Endothelial cell of umbilical vein (primary cell): ENCODE measurements around the gene COL4A1. TPM values are rescaled to one million over a fixed set of nuclear protein-coding genes. Genes with fewer than 3 reads are reported as not detected.

ENCODE experiments used
- BruUV-seq: library from RNA; stranded (reverse); fragments of 400-500 nt; replicated peaks from 2 replicates; lab custom pipeline; 2021; lab: Mats Ljungman, UMichigan
- CTCF ChIA-PET: fragments of 300-600, 350-600 bp; sonication (Branson Sonifier 250); formaldehyde crosslinking; loops from one replicate; lab custom pipeline; 2021; ENCODE audit warnings: antibody characterized with exemption, inconsistent platforms; lab: Charles Lee
- POLR2A ChIA-PET: fragments of 300-600, 350-600 bp; sonication (Branson Sonifier 250); formaldehyde crosslinking; loops from one replicate; lab custom pipeline; 2021; ENCODE audit warnings: antibody characterized with exemption, inconsistent platforms; lab: Charles Lee
- DNase-seq: peaks from one replicate; pipeline ENCODE4 v3.0.0-alpha.2; 2011; ENCODE audit warnings: low read depth, low spot score
- FAIRE-seq: peaks from 2 replicates; lab custom pipeline; 2011; peaks lifted over from hg19 to GRCh38; lab: Jason Lieb, UNC
- H2AFZ ChIP-seq: 2 replicates; pipeline ENCODE4 v1.6.0; 2012; ENCODE audit warnings: low read depth, low read length, control low read depth, inconsistent platforms
- H3K27ac ChIP-seq: 2 replicates; pipeline ENCODE4 v1.5.1; 2011; ENCODE audit warnings: low read depth, mild to moderate bottlenecking, control low read depth, low read length, moderate library complexity; ENCODE audit not compliant: insufficient read depth
- H3K27me3 ChIP-seq, 2 experiments: 2 replicates each; pipeline versions ENCODE4 v1.6.0 to v1.6.1; 2011; ENCODE audit warnings: low read length in 2 of 2, mixed read lengths in 1 of 2; ENCODE audit not compliant: control insufficient read depth in 2 of 2, insufficient read depth in 2 of 2
- H3K36me3 ChIP-seq, 2 experiments: 2 replicates in 1 of 2; 3 replicates in 1 of 2; pipeline ENCODE4 v1.5.1; 2011; ENCODE audit warnings: low read length in 2 of 2, mild to moderate bottlenecking in 1 of 2, moderate library complexity in 1 of 2; ENCODE audit not compliant: control insufficient read depth in 2 of 2, insufficient read depth in 2 of 2; ENCODE audit errors: extremely low read depth in 1 of 2
- H3K4me1 ChIP-seq: 3 replicates; pipeline ENCODE4 v1.5.1; 2011; ENCODE audit warnings: mild to moderate bottlenecking, low read length; ENCODE audit not compliant: control insufficient read depth, insufficient read depth; ENCODE audit errors: extremely low read depth
- H3K4me2 ChIP-seq: 2 replicates; pipeline ENCODE4 v1.6.1; 2011; ENCODE audit warnings: low read length, control low read depth, mixed read lengths; ENCODE audit not compliant: insufficient read depth
- H3K4me3 ChIP-seq, 3 experiments: fragments of 200-600 bp in 1 of 3; sonication (generic), shearing (Covaris generic) in 1 of 3; replicated peaks in 1 of 3; 2 replicates each; pipeline ENCODE4 v1.5.1; 2011 to 2016; ENCODE audit warnings: control low read depth in 3 of 3, low read length in 3 of 3, mild to moderate bottlenecking in 2 of 3, inconsistent platforms in 1 of 3, low read depth in 1 of 3, moderate library complexity in 1 of 3; ENCODE audit not compliant: insufficient read depth in 1 of 3
- H3K79me2 ChIP-seq: 2 replicates; pipeline ENCODE4 v1.6.0; 2012; ENCODE audit warnings: low read length, inconsistent platforms; ENCODE audit not compliant: control insufficient read depth, insufficient read depth
- H3K9ac ChIP-seq: replicated peaks from 2 replicates; pipeline ENCODE3; 2011; ENCODE audit warnings: low read length, control low read depth; ENCODE audit not compliant: insufficient read depth; ENCODE audit errors: extremely low read depth
- H3K9me1 ChIP-seq: replicated peaks from 3 replicates; pipeline ENCODE4 v1.6.0; 2011; ENCODE audit warnings: mild to moderate bottlenecking, low read length; ENCODE audit not compliant: control insufficient read depth, insufficient read depth; ENCODE audit errors: extremely low read depth
- H3K9me3 ChIP-seq: replicated peaks from 2 replicates; pipeline ENCODE4 v1.5.1; 2012; ENCODE audit warnings: low read length, inconsistent platforms; ENCODE audit not compliant: control insufficient read depth, insufficient read depth
- H4K20me1 ChIP-seq: replicated peaks from 2 replicates; pipeline ENCODE3; 2011; ENCODE audit warnings: mild to moderate bottlenecking, low read length; ENCODE audit not compliant: control insufficient read depth, insufficient read depth; ENCODE audit errors: extremely low read depth
- EZH2 ChIP-seq: IDR thresholded peaks from 2 replicates; pipeline ENCODE4 v1.6.1; 2012; ENCODE audit warnings: borderline replicate concordance, low read depth, mild to moderate bottlenecking, moderate library complexity, low read length, inconsistent platforms; ENCODE audit not compliant: severe bottlenecking
- FOS ChIP-seq: IDR thresholded peaks from 2 replicates; pipeline ENCODE4 v1.6.1; 2011; ENCODE audit warnings: mild to moderate bottlenecking, low read length, moderate library complexity, borderline replicate concordance; ENCODE audit not compliant: insufficient read depth
- GATA2 ChIP-seq: IDR thresholded peaks from 2 replicates; pipeline ENCODE4 v1.7.0; 2011; ENCODE audit warnings: low read depth, mild to moderate bottlenecking, moderate library complexity, mixed read lengths, low read length; ENCODE audit not compliant: insufficient read length, insufficient read depth
- JUN ChIP-seq: IDR thresholded peaks from 2 replicates; pipeline ENCODE4 v1.6.1; 2011; ENCODE audit warnings: borderline replicate concordance, low read depth; ENCODE audit not compliant: insufficient read length, insufficient read depth
- MAX ChIP-seq: IDR thresholded peaks from 2 replicates; pipeline ENCODE4 v1.6.1; 2011; ENCODE audit not compliant: insufficient read depth, insufficient read length
- MYC ChIP-seq: IDR thresholded peaks from one replicate; pipeline ENCODE4 v1.6.1; 2011; ENCODE audit warnings: mild to moderate bottlenecking, low read depth, low read length
- POLR2A ChIP-seq: IDR thresholded peaks from 2 replicates; pipeline ENCODE4 v1.6.1; 2012; ENCODE audit warnings: low read depth, mild to moderate bottlenecking, control low read depth, low read length
- POLR2AphosphoS5 ChIP-seq: IDR thresholded peaks from 2 replicates; pipeline ENCODE4 v1.6.1; 2012; ENCODE audit warnings: low read depth, mild to moderate bottlenecking, control low read depth, low read length, moderate library complexity; ENCODE audit not compliant: insufficient read depth
- dilution Hi-C: fragments of 300-500 bp; cut with MboI; formaldehyde crosslinking; loops from one replicate; pipeline ENCODE4 v1.15.0; 2019; ENCODE audit warnings: low sequenced_read_pairs; ENCODE audit not compliant: extremely low pct_ligation_motif_present
- intact Hi-C: fragments of 100-400 bp; cut with micrococcal nuclease; formaldehyde crosslinking; loops from one replicate; pipeline ENCODE4 v1.10.0; 2022
- polyA plus RNA-seq, 4 experiments: library from polyadenylated mRNA; depleted of rRNA in 3 of 4; stranded (reverse) in 3 of 4; unstranded in 1 of 4; fragments of >200 nt; gene quantifications; 2 replicates each; pipeline versions ENCODE4 v1.2.1 to v1.2.3, GENCODE V29; 2011 to 2012; ENCODE audit warnings: missing spikeins in 1 of 4
- total RNA-seq: library from RNA; stranded (reverse); gene quantifications from 2 replicates; pipeline ENCODE4 v1.2.3, GENCODE V29; 2021
- TF ChIP-seq, protein P1 (sequence below), 2 donors: IDR thresholded peaks; 1 replicate in 1 of 2; 2 replicates in 1 of 2; pipeline ENCODE4 v1.5.1; 2011; ENCODE audit warnings: low read length in 2 of 2, mild to moderate bottlenecking in 2 of 2, moderate library complexity in 2 of 2, control low read depth in 1 of 2, inconsistent platforms in 1 of 2, low read depth in 1 of 2; ENCODE audit not compliant: insufficient read depth in 1 of 2; ENCODE audit errors: extremely low read depth in 1 of 2

COL4A1 gene
- total and polyA plus RNA-seq, 2 donors (not counting 3 experiments of a cell fraction or from before 2014, with no cell fraction given) = 384 to 1,119 TPM

- Histone ChIP-seq H3K9me1 (no peaks in the 10 kb centered on the region), H3K36me3 (peaks cover 18 to 38% of the 10 kb centered on the region in 2 experiments), H3K27ac (no peak overlapping the region), H3K4me3 (no peak overlapping the region), H4K20me1 (no peaks in the 10 kb centered on the region), H3K9me3 (no peaks in the 10 kb centered on the region), H2AFZ (no peak overlapping the region), H3K27me3 (no peaks in the 10 kb centered on the region), H3K9ac (no peak overlapping the region), H3K4me1 (no peaks in the 10 kb centered on the region), H3K4me2 (no peak overlapping the region), H3K79me2 (no peaks in the 10 kb centered on the region)
- DNase-seq (no peak), FAIRE-seq (no peak)
- CTCF ChIA-PET = no interaction called here
- POLR2A ChIA-PET = no interaction called here
- intact Hi-C loops = no loop called here
- TF ChIP-seq EZH2 (no peak), POLR2A (no peak), POLR2AphosphoS5 (no peak), MYC (no peak), MAX (no peak), JUN (no peak), GATA2 (no peak), FOS (no peak)
- TF ChIP-seq, protein P1, sequence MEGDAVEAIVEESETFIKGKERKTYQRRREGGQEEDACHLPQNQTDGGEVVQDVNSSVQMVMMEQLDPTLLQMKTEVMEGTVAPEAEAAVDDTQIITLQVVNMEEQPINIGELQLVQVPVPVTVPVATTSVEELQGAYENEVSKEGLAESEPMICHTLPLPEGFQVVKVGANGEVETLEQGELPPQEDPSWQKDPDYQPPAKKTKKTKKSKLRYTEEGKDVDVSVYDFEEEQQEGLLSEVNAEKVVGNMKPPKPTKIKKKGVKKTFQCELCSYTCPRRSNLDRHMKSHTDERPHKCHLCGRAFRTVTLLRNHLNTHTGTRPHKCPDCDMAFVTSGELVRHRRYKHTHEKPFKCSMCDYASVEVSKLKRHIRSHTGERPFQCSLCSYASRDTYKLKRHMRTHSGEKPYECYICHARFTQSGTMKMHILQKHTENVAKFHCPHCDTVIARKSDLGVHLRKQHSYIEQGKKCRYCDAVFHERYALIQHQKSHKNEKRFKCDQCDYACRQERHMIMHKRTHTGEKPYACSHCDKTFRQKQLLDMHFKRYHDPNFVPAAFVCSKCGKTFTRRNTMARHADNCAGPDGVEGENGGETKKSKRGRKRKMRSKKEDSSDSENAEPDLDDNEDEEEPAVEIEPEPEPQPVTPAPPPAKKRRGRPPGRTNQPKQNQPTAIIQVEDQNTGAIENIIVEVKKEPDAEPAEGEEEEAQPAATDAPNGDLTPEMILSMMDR (IDR thresholded peaks at IDR 0.05; ENCODE audit: extremely low read depth in 1 of 2, insufficient read depth in 1 of 2, low read depth in 1 of 2, low read length in 2 of 2) = no peak
- dilution Hi-C loops = no loop called here
- no TSS peak for BruUV-seq
Measured at GRCh38 chr13:110200276-110200870, 106.6 kb downstream of the COL4A1 start.
